Measurements from ENCODE around the gene TRAPPC3.

TRAPPC3 gene

GRCh38 chr1:36087233-36088123, 61.8 kb downstream of the TRAPPC3 start:
- H3K9me3 ChIP-seq (ENCODE audit: control insufficient read depth, insufficient read depth, low read length) = no peaks in the 10 kb centered on the region
- peaks cover 23% of the 10 kb centered on the region for H3K4me1 ChIP-seq (ENCODE audit: control insufficient read depth, low read length)
- TF ChIP-seq EZH2phosphoT487 (IDR thresholded peaks at IDR 0.05; ENCODE audit: borderline replicate concordance, low read length) = no peak
- TF ChIP-seq, protein P1, sequence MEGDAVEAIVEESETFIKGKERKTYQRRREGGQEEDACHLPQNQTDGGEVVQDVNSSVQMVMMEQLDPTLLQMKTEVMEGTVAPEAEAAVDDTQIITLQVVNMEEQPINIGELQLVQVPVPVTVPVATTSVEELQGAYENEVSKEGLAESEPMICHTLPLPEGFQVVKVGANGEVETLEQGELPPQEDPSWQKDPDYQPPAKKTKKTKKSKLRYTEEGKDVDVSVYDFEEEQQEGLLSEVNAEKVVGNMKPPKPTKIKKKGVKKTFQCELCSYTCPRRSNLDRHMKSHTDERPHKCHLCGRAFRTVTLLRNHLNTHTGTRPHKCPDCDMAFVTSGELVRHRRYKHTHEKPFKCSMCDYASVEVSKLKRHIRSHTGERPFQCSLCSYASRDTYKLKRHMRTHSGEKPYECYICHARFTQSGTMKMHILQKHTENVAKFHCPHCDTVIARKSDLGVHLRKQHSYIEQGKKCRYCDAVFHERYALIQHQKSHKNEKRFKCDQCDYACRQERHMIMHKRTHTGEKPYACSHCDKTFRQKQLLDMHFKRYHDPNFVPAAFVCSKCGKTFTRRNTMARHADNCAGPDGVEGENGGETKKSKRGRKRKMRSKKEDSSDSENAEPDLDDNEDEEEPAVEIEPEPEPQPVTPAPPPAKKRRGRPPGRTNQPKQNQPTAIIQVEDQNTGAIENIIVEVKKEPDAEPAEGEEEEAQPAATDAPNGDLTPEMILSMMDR (IDR thresholded peaks at IDR 0.05; ENCODE audit: low read depth, low read length, poor library complexity, severe bottlenecking) = no peak
- H3K4me3 ChIP-seq (ENCODE audit: low read length) = no peak overlapping the region
- H4K20me1 ChIP-seq (ENCODE audit: control insufficient read depth, insufficient read depth, low read depth, low read length) = no peaks in the 10 kb centered on the region
- H3K27ac ChIP-seq (ENCODE audit: low read depth, low read length) = no peak overlapping the region
- peaks cover 17% of the 10 kb centered on the region for H3K27me3 ChIP-seq (ENCODE audit: control insufficient read depth, low read length)
- peaks cover 23% of the 10 kb centered on the region for H3K36me3 ChIP-seq (ENCODE audit: control insufficient read depth, low read length)
- H3K79me2 ChIP-seq (ENCODE audit: control insufficient read depth, low read length) = peaks cover 26% of the 10 kb centered on the region
- no peaks in the 10 kb centered on the region for H3K9me2 ChIP-seq (replicated peaks; ENCODE audit: control insufficient read depth, low read length)
- no peak overlapping the region for H3K4me2 ChIP-seq (ENCODE audit: low read length)
- no peaks in the 10 kb centered on the region for H3F3A ChIP-seq (ENCODE audit: control insufficient read depth, insufficient read depth)
